ENCODE results near the gene SMAP2. TPM values are rescaled to one million over a fixed set of nuclear protein-coding genes. Genes with fewer than 3 reads are reported as not detected.

The SMAP2 gene
- total and polyA plus RNA-seq, 2 of the 4 experiments (the other 2 are of a cell fraction), result 30.1 to 31.0 TPM

DNA sequence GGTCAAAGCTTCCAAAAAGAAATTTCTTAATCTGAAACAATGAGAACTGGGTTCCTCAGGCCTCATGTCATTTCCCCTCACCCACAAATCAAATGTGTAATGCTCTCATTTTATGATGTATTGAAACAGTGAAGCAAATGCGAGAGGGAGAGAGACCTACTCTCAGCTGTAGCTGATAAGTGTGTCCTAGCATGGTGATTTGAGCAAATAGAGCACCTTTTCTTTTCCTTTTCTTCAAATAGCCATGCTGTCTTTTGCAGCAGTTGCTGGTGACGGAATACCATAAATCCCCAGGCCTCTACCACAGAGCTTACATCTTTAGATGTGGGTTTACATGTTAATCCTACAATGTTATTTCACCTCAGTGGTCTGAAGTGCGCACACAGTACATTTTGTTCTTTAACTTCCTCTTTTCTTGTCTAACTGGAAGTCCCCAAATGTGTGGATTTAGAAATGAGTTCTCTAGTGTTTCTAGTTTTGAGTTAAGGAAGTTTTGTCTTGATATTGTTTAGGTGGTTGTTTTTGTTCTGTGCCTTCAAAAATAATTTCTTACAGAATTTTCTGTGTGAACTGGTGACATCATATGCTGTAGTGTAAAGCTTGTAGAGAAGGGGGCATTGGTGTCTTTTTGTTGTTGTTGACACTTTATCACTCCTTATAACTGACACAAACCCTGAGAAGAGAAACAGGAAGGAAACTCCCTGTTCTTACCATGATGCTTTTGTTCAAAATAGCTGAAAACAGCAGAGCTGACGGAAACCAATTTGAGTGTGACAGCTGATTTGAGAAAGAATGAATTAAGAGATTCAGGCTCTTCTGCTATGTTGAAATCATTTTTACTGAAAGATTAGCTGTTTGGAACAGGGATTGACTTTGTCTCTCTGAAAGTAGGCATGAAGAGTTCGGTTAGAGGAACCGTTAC lies 12.2 kb downstream of the SMAP2 start (continued):
- no peak for TF ChIP-seq BHLHE40 (IDR thresholded peaks at IDR 0.05; ENCODE audit: low read depth, low read length)
- TF ChIP-seq FOS (IDR thresholded peaks at IDR 0.05; ENCODE audit: low read depth, low read length), result no peak
- no peak for TF ChIP-seq RFX5 (IDR thresholded peaks at IDR 0.05; ENCODE audit: low read depth, low read length)

DNA sequence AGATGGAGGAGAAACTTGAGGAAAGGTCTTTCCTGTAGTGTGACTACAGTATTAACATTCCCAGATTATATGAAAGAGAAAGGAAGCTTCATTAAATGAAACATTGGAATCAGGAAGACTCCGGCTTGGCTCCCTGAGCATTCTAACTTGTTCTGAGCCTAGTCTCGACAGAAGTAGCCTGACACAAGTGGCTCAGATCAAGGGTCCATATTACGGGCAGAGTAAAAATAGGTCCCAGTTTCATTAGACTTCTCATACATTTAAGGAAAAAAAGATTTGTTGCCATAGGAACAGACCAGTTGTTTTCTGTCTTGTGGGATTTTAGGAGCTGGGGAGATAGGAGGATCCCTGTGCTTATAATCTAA lies 12.8 kb downstream of the SMAP2 start:
- Histone ChIP-seq H4K5ac (ENCODE audit: low read depth, low read length) (no peak overlapping the region), H2BK120ac (ENCODE audit: low read depth, low read length) (no peak overlapping the region), H4K8ac (ENCODE audit: low read depth in 2 of 2, low read length in 2 of 2) (peak overlapping the region in 1 of 2 experiments; percentile 11; a peak in 1 of 4 replicates), H3K9ac (ENCODE audit: low read depth, low read length) (no peak overlapping the region), H4K91ac (ENCODE audit: insufficient read depth, low read depth, low read length) (no peak overlapping the region), H3K14ac (replicated peaks; ENCODE audit: low read depth, low read length) (no peak overlapping the region; the same call in 1 of the 2 replicates), H3K4me2 (ENCODE audit: low read depth, low read length) (no peak overlapping the region), H3K56ac (ENCODE audit: extremely low read depth, insufficient read depth, low read length) (no peak overlapping the region), H3K27me3 (ENCODE audit: control insufficient read depth, insufficient read depth, low read length) (no peaks in the 10 kb centered on the region), H2BK20ac (ENCODE audit: low read depth, low read length) (no peak overlapping the region), H2BK15ac (ENCODE audit: low read depth, low read length) (no peak overlapping the region), H3K4ac (ENCODE audit: low read depth, low read length) (no peak overlapping the region; the same call in 1 of the 2 replicates), H3K79me1 (ENCODE audit: low read depth in 1 of 2, low read length in 2 of 2) (peaks cover 23 to 66% of the 10 kb centered on the region in 2 experiments), H3K9me3 (ENCODE audit: control insufficient read depth, insufficient read depth, low read length) (no peaks in the 10 kb centered on the region), H3K4me1 (ENCODE audit: control insufficient read depth, insufficient read depth, low read length) (peaks cover 19% of the 10 kb centered on the region), H3K9me1 (ENCODE audit: insufficient read depth, low read length) (peaks cover 17% of the 10 kb centered on the region), H2AK5ac (ENCODE audit: low read depth, low read length) (0 out of 2 replicates have a peak overlapping the region, but pooled peaks have one; percentile 1), H2AK9ac (replicated peaks; ENCODE audit: low read depth, low read length, poor library complexity) (no peak overlapping the region), H2BK5ac (ENCODE audit: low read depth, low read length, poor library complexity, severe bottlenecking) (no peak overlapping the region), H4K20me1 (ENCODE audit: insufficient read depth, low read length) (peaks cover 24% of the 10 kb centered on the region), H3K4me3 (ENCODE audit: insufficient read depth, low read depth, low read length) (no peak overlapping the region), H2AFZ (replicated peaks; ENCODE audit: low read length, poor library complexity) (no peak overlapping the region), H3K36me3 (ENCODE audit: control insufficient read depth, insufficient read depth, low read length) (no peaks in the 10 kb centered on the region), H3K23ac (ENCODE audit: low read depth, low read length) (peak overlapping the region; percentile 59; the same call in 1 of the 2 replicates), H3K18ac (ENCODE audit: low read depth, low read length) (no peak overlapping the region), H3K27ac (ENCODE audit: insufficient read depth, low read length) (no peak overlapping the region)
- intact Hi-C loops (cut with micrococcal nuclease) (no loop called here), dilution Hi-C loops (cut with HindIII; ENCODE audit: low sequenced_read_pairs, unreplicated experiment) (no loop called here), in situ Hi-C loops (cut with MboI; ENCODE audit: low sequenced_read_pairs) (no loop called here)
- no CpG with 5 or more reads among the region's 3 CpGs for WGBS, 2 experiments (ENCODE audit: extremely low coverage in 2 of 2, insufficient read length in 1 of 2)
- ATAC-seq (ENCODE audit: low read depth) (no peak), DNase-seq (no peak)
- ChIA-PET CTCF (interaction anchor here (0.8 to 1.3 kb wide), 2 partner anchors 71 to 233 kb away, joined by 4 to 6 read pairs; no protein-coding TSS in a partner anchor), POLR2A (ENCODE audit: unreplicated experiment) (no interaction called here)
- no TSS peak for BruUV-seq (replicated peaks)
- TF ChIP-seq MAZ (IDR thresholded peaks at IDR 0.05; ENCODE audit: borderline replicate concordance, low read depth, low read length) (no peak), RAD21 (IDR thresholded peaks at IDR 0.05; ENCODE audit: low read length) (no peak), RFX5 (IDR thresholded peaks at IDR 0.05; ENCODE audit: low read depth, low read length) (no peak), CEBPB (IDR thresholded peaks at IDR 0.05; ENCODE audit: low read depth, low read length) (no peak), RCOR1 (IDR thresholded peaks at IDR 0.05; ENCODE audit: insufficient replicate concordance, low read length) (no peak), BHLHE40 (IDR thresholded peaks at IDR 0.05; ENCODE audit: low read depth, low read length) (no peak), MXI1 (IDR thresholded peaks at IDR 0.05; ENCODE audit: borderline replicate concordance, low read depth, low read length) (no peak), SMC3 (IDR thresholded peaks at IDR 0.05; ENCODE audit: low read depth, low read length) (no peak), POLR2A (IDR thresholded peaks at IDR 0.05; ENCODE audit: low read depth, low read length) (no peak), NFE2L2 (IDR thresholded peaks at IDR 0.05; ENCODE audit: low read depth, low read length) (no peak)
- TF ChIP-seq, protein P1, sequence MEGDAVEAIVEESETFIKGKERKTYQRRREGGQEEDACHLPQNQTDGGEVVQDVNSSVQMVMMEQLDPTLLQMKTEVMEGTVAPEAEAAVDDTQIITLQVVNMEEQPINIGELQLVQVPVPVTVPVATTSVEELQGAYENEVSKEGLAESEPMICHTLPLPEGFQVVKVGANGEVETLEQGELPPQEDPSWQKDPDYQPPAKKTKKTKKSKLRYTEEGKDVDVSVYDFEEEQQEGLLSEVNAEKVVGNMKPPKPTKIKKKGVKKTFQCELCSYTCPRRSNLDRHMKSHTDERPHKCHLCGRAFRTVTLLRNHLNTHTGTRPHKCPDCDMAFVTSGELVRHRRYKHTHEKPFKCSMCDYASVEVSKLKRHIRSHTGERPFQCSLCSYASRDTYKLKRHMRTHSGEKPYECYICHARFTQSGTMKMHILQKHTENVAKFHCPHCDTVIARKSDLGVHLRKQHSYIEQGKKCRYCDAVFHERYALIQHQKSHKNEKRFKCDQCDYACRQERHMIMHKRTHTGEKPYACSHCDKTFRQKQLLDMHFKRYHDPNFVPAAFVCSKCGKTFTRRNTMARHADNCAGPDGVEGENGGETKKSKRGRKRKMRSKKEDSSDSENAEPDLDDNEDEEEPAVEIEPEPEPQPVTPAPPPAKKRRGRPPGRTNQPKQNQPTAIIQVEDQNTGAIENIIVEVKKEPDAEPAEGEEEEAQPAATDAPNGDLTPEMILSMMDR (conservative IDR thresholded peaks at IDR 0.05; ENCODE audit: low read depth, low read length), result no peak
- TF ChIP-seq, protein P2, sequence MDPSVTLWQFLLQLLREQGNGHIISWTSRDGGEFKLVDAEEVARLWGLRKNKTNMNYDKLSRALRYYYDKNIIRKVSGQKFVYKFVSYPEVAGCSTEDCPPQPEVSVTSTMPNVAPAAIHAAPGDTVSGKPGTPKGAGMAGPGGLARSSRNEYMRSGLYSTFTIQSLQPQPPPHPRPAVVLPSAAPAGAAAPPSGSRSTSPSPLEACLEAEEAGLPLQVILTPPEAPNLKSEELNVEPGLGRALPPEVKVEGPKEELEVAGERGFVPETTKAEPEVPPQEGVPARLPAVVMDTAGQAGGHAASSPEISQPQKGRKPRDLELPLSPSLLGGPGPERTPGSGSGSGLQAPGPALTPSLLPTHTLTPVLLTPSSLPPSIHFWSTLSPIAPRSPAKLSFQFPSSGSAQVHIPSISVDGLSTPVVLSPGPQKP (IDR thresholded peaks at IDR 0.05; ENCODE audit: borderline replicate concordance, low read depth, low read length), result no peak

Measured in IMR-90 (cell line).